ENCODE measurements around the gene PLAC8. TPM values are rescaled to one million over a fixed set of nuclear protein-coding genes. Genes with fewer than 3 reads are reported as not detected.

The PLAC8 gene
- total and polyA plus RNA-seq, 2 of the 8 experiments (the other 6 are each of a cell fraction or from before 2014, with no cell fraction given), result 0.98 to 1.1 TPM

GRCh38 chr4:83071116-83071515 is 43.4 kb downstream of the PLAC8 start:
- no peak overlapping the region for H2AK5ac ChIP-seq (ENCODE audit: low read depth, low read length)
- H4K91ac ChIP-seq (replicated peaks; ENCODE audit: insufficient read length, low read length), result no peak overlapping the region
- H3K4me1 ChIP-seq (replicated peaks in 1 of 4; ENCODE audit: control insufficient read depth in 3 of 4, insufficient read depth in 4 of 4, low read length in 3 of 4), result no peaks in the 10 kb centered on the region
- H3K23me2 ChIP-seq (ENCODE audit: low read depth, low read length), result no peaks in the 10 kb centered on the region
- no peak overlapping the region for H3K9ac ChIP-seq (replicated peaks in 1 of 4; ENCODE audit: extremely low read depth in 1 of 4, low read depth in 3 of 4, low read length in 3 of 4)
- H3K4me2 ChIP-seq (ENCODE audit: insufficient read depth in 1 of 2, low read depth in 2 of 2, low read length in 2 of 2), result no peak overlapping the region
- no peak overlapping the region; the same call in 1 of the 2 replicates for H4K8ac ChIP-seq (ENCODE audit: extremely low read depth, insufficient read depth, low read length)
- no peak overlapping the region for H3K18ac ChIP-seq (ENCODE audit: extremely low read depth, low read length)
- WGBS, 2 experiments (ENCODE audit: extremely low coverage in 1 of 2, insufficient coverage in 1 of 2, insufficient read length in 1 of 2, insufficient replicate concordance in 2 of 2, low coverage in 1 of 2, low lambda C conversion rate in 2 of 2, missing lambda C conversion rate in 1 of 2), result 87% methylated on average over 1 of the region's 1 CpG; no CpG with 5 or more reads in 1 of the 2 experiments
- H3K4me3 ChIP-seq (ENCODE audit: extremely low read depth in 1 of 4, insufficient read depth in 2 of 4, low read depth in 3 of 4, low read length in 4 of 4), result no peak overlapping the region
- no peak overlapping the region for H3K14ac ChIP-seq (ENCODE audit: insufficient read length)
- TF ChIP-seq EP300 (IDR thresholded peaks at IDR 0.05; ENCODE audit: borderline replicate concordance in 1 of 2, low read depth in 2 of 2, low read length in 2 of 2) (no peak), TEAD4 (IDR thresholded peaks at IDR 0.05; ENCODE audit: low read depth, low read length) (no peak)
- H3K27ac ChIP-seq (ENCODE audit: low read depth, low read length), result no peak overlapping the region
- no peak overlapping the region for H4K5ac ChIP-seq (ENCODE audit: insufficient read length, low read depth, low read length)
- no peaks in the 10 kb centered on the region for H3K27me3 ChIP-seq (replicated peaks in 1 of 4; ENCODE audit: control insufficient read depth in 3 of 4, extremely low read depth in 1 of 4, insufficient read depth in 3 of 4, low read length in 3 of 4)
- DNase-seq (ENCODE audit: low read depth in 1 of 2, low spot score in 2 of 2), result no peak
- H2BK12ac ChIP-seq (ENCODE audit: low read depth, low read length), result no peak overlapping the region
- H2AFZ ChIP-seq (ENCODE audit: low read length), result no peak overlapping the region
- no peaks in the 10 kb centered on the region for H3K9me3 ChIP-seq (ENCODE audit: insufficient read depth in 2 of 2, low read depth in 1 of 2, low read length in 1 of 2)
- no peaks in the 10 kb centered on the region for H3K79me2 ChIP-seq (ENCODE audit: control insufficient read depth in 1 of 2, insufficient read depth in 2 of 2, low read length in 2 of 2)
- ChIA-PET CTCF (ENCODE audit: partially characterized antibody) (interaction anchor here (0.6 to 2.6 kb wide), 8 partner anchors 9 to 330 kb away, joined by 3 to 11 read pairs (median 4); no protein-coding TSS in a partner anchor), POLR2A (ENCODE audit: partially characterized antibody) (no interaction called here)
- H3K23ac ChIP-seq (ENCODE audit: insufficient read length), result no peak overlapping the region
- no peaks in the 10 kb centered on the region for H3K79me1 ChIP-seq (ENCODE audit: low read depth, low read length)
- peaks cover 0 to 16% (median 4%) of the 10 kb centered on the region in 4 experiments; a peak in 7 of 8 replicates for H3K36me3 ChIP-seq (ENCODE audit: control insufficient read depth in 2 of 4, insufficient read depth in 4 of 4, low read length in 3 of 4)
- FAIRE-seq, result no peak
- no peak overlapping the region for H2BK15ac ChIP-seq (ENCODE audit: low read length)
- no peak overlapping the region for H3K4ac ChIP-seq (replicated peaks; ENCODE audit: insufficient read length, low read depth, low read length)
- H3K56ac ChIP-seq (replicated peaks; ENCODE audit: insufficient read length, low read depth, low read length), result no peak overlapping the region
- no peaks in the 10 kb centered on the region for H4K20me1 ChIP-seq (replicated peaks in 1 of 2; ENCODE audit: control insufficient read depth in 1 of 2, insufficient read depth in 2 of 2, low read length in 2 of 2)
- no peak overlapping the region for H2BK120ac ChIP-seq (replicated peaks; ENCODE audit: low read depth, low read length)
- H2BK20ac ChIP-seq (ENCODE audit: low read length), result no peak overlapping the region
- no peak overlapping the region for H2BK5ac ChIP-seq (ENCODE audit: low read depth, low read length)
